ENCODE results near the gene ITGAD. TPM values are rescaled to one million over a fixed set of nuclear protein-coding genes. Genes with fewer than 3 reads are reported as not detected.

The ITGAD gene
- total RNA-seq, 1 experiment from 2014 or later: not detected

DNA sequence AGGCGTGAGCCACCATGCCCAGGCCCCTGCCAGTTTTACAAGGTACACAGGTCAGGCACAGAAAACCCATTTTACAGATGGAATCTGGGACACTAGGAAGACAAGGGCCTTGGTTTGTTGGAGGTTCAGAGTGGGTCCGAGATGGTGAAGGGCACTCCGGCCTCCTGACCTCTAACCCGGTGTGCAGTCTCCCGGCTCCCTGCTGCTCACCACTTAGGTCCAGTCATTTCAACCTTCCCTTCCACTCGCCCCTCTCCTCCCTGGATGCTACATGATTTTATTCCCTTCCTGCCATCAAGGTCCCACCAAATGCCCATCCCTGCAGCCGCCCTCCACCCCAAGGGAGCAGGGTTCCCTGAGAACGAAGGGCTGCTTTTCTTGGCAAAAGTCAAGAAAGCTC lies 29.4 kb upstream of the ITGAD start:
- H4K20me1 ChIP-seq (ENCODE audit: control insufficient read depth, insufficient read depth, insufficient read length): no peaks in the 10 kb centered on the region

More for the DNA sequence above, 29.4 kb upstream of the ITGAD start:
- Histone ChIP-seq H3K14ac (ENCODE audit: insufficient read depth, low read length) (no peak overlapping the region), H3T11ph (ENCODE audit: low read length) (no peak overlapping the region), H3K4me2 (ENCODE audit: insufficient read depth, insufficient read length, low read length) (no peak overlapping the region), H3K4ac (ENCODE audit: low read depth, low read length) (no peak overlapping the region), H3K18ac (ENCODE audit: insufficient read length, low read depth, low read length) (no peak overlapping the region), H2BK120ac (ENCODE audit: low read depth, low read length, poor library complexity, severe bottlenecking) (no peak overlapping the region), H3K27me3 (ENCODE audit: insufficient read depth, low read length) (no peaks in the 10 kb centered on the region), H3K79me2 (ENCODE audit: insufficient read depth, low read length) (no peaks in the 10 kb centered on the region), H3K56ac (ENCODE audit: insufficient read length, low read depth, low read length) (no peak overlapping the region), H3K23me2 (ENCODE audit: insufficient read length, low read depth, low read length, poor library complexity, severe bottlenecking) (no peaks in the 10 kb centered on the region), H2BK5ac (ENCODE audit: insufficient read length, low read length) (no peak overlapping the region), H4K91ac (ENCODE audit: insufficient read length, low read depth, low read length) (no peak overlapping the region), H3K23ac (ENCODE audit: insufficient read length, low read depth, low read length) (no peak overlapping the region), H2BK12ac (ENCODE audit: insufficient read length, low read depth, low read length) (no peak overlapping the region), H4K5ac (ENCODE audit: insufficient read length, low read depth, low read length) (no peak overlapping the region), H3K9ac (ENCODE audit: extremely low read depth, insufficient read length, low read length) (no peak overlapping the region), H2BK15ac (ENCODE audit: low read depth, low read length) (no peak overlapping the region), H3K79me1 (ENCODE audit: insufficient read depth, low read depth, low read length, poor library complexity, severe bottlenecking) (no peaks in the 10 kb centered on the region), H3K27ac (ENCODE audit: insufficient read length, low read depth, low read length) (no peak overlapping the region), H3K9me3 (ENCODE audit: control insufficient read depth, low read depth, low read length) (no peaks in the 10 kb centered on the region), H2AFZ (ENCODE audit: low read length) (no peak overlapping the region), H4K8ac (replicated peaks; ENCODE audit: insufficient read length, low read depth, low read length) (no peak overlapping the region), H3K4me1 (ENCODE audit: insufficient read depth, low read length) (no peaks in the 10 kb centered on the region), H2BK20ac (ENCODE audit: low read depth, low read length, poor library complexity, severe bottlenecking) (no peak overlapping the region), H2AK5ac (ENCODE audit: insufficient read length, low read length) (no peak overlapping the region)
- Mint-ChIP-seq H3K9me3 (peaks cover 0 to 3% of the 10 kb centered on the region in 2 experiments; a peak in 2 of 5 replicates), H3K4me1 (no peaks in the 10 kb centered on the region), H3K4me3 (no peak overlapping the region), H3K27ac (no peak overlapping the region), H3K27me3 (ENCODE audit: low read depth) (peaks cover 12% of the 10 kb centered on the region), H3K36me3 (ENCODE audit: insufficient read depth in 1 of 3, low read depth in 3 of 3) (no peaks in the 10 kb centered on the region)
- TF ChIP-seq, protein P1, sequence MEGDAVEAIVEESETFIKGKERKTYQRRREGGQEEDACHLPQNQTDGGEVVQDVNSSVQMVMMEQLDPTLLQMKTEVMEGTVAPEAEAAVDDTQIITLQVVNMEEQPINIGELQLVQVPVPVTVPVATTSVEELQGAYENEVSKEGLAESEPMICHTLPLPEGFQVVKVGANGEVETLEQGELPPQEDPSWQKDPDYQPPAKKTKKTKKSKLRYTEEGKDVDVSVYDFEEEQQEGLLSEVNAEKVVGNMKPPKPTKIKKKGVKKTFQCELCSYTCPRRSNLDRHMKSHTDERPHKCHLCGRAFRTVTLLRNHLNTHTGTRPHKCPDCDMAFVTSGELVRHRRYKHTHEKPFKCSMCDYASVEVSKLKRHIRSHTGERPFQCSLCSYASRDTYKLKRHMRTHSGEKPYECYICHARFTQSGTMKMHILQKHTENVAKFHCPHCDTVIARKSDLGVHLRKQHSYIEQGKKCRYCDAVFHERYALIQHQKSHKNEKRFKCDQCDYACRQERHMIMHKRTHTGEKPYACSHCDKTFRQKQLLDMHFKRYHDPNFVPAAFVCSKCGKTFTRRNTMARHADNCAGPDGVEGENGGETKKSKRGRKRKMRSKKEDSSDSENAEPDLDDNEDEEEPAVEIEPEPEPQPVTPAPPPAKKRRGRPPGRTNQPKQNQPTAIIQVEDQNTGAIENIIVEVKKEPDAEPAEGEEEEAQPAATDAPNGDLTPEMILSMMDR (conservative IDR thresholded peaks at IDR 0.05): no peak
- WGBS (ENCODE audit: extremely low coverage, insufficient read length, low lambda C conversion rate): no CpG with 5 or more reads among the region's 8 CpGs
- no peak for DNase-seq

Measured in H9 (cell line).